GM12878 (cell line): ENCODE results near the gene IFI35. TPM values are rescaled to one million over a fixed set of nuclear protein-coding genes. Genes with fewer than 3 reads are reported as not detected.

ENCODE experiments used
- ASH2L ChIP-seq: fragments of 300-600, 200-600 bp; sonication (generic); IDR thresholded peaks from 2 replicates; pipeline ENCODE4 v1.6.1; 2017; ENCODE audit warnings: low read depth, mild to moderate bottlenecking, borderline replicate concordance
- CBFB ChIP-seq: IDR thresholded peaks from 2 replicates; pipeline ENCODE4 v1.6.1; 2016; ENCODE audit warnings: antibody characterized with exemption, low read depth
- ETV6 ChIP-seq, 2 experiments: fragments of 450-650 bp in 1 of 2; IDR thresholded peaks in 1 of 2; conservative IDR thresholded peaks in 1 of 2; 2 replicates each; pipeline ENCODE4 v1.6.1; 2014; ENCODE audit warnings: antibody characterized with exemption in 1 of 2, borderline replicate concordance in 1 of 2, low read depth in 1 of 2, mild to moderate bottlenecking in 1 of 2, moderate library complexity in 1 of 2
- HDGF ChIP-seq: fragments of 450-650 bp; IDR thresholded peaks from 2 replicates; pipeline ENCODE4 v1.6.1; 2016; ENCODE audit warnings: antibody characterized with exemption
- MXI1 ChIP-seq: fragments of 150-350 bp; IDR thresholded peaks from 2 replicates; pipeline ENCODE4 v1.6.1; 2011; ENCODE audit warnings: low read depth, mild to moderate bottlenecking, inconsistent platforms, low read length, improper control_type of control experiment
- NFYB ChIP-seq: IDR thresholded peaks from 2 replicates; pipeline ENCODE4 v1.6.1; 2011; ENCODE audit warnings: low read depth, mild to moderate bottlenecking, low read length, improper control_type of control experiment, moderate library complexity; ENCODE audit not compliant: insufficient read depth
- RBBP5 ChIP-seq: fragments of 200-600 bp; sonication (generic); conservative IDR thresholded peaks from 2 replicates; pipeline ENCODE4 v1.6.1; 2016
- RCOR1 ChIP-seq: conservative IDR thresholded peaks from 2 replicates; pipeline ENCODE4 v1.6.1; 2012; ENCODE audit warnings: low read depth, low read length, improper control_type of control experiment
- TBL1XR1 ChIP-seq: IDR thresholded peaks from 2 replicates; pipeline ENCODE4 v1.6.1; 2012; ENCODE audit warnings: low read depth, low read length, improper control_type of control experiment
- TCF3 ChIP-seq: IDR thresholded peaks from 2 replicates; pipeline ENCODE4 v1.6.1; 2012; ENCODE audit warnings: low read depth, mild to moderate bottlenecking, low read length, borderline replicate concordance; ENCODE audit not compliant: insufficient read depth
- TCF7 ChIP-seq: IDR thresholded peaks from 2 replicates; pipeline ENCODE4 v1.6.1; 2014; ENCODE audit warnings: antibody characterized with exemption, borderline replicate concordance
- ZBED1 ChIP-seq: IDR thresholded peaks from 2 replicates; pipeline ENCODE4 v1.6.1; 2016; ENCODE audit warnings: borderline replicate concordance
- polyA plus RNA-seq, 11 experiments: library from polyadenylated mRNA; depleted of rRNA in 4 of 11; unstranded in 6 of 11; stranded (reverse) in 5 of 11; fragments of >200 nt; fragmentation: Nextera tagmentation in 4 of 11; fragmentation: Illumina TruSeq in 1 of 11; extraction: Ambion mirVana in 4 of 11; extraction: Trizol in 1 of 11; gene quantifications; 1 replicate in 1 of 11; 2 replicates in 10 of 11; pipeline versions ENCODE4 v1.2.1 to v1.2.3, GENCODE V29; 2011 to 2016; ENCODE audit warnings: inconsistent platforms in 2 of 11, missing spikeins in 2 of 11, low read depth in 1 of 11
- total RNA-seq, 4 experiments: library from RNA; depleted of rRNA in 3 of 4; stranded (reverse); fragments of >200 nt in 3 of 4; fragmentation: Illumina TruSeq in 1 of 4; extraction: Trizol in 1 of 4; gene quantifications; 2 replicates each; pipeline versions ENCODE4 v1.2.1 to v1.2.3, GENCODE V29; 2013 to 2021
- TF ChIP-seq, protein P1 (sequence below): fragments of 450-650 bp; IDR thresholded peaks from 2 replicates; pipeline ENCODE4 v1.6.1; 2017; ENCODE audit warnings: low read depth, mild to moderate bottlenecking, moderate library complexity
- TF ChIP-seq, protein P2 (sequence below): fragments of 450-650 bp; IDR thresholded peaks from 2 replicates; pipeline ENCODE4 v1.6.1; 2017; ENCODE audit warnings: antibody characterized with exemption, mild to moderate bottlenecking, moderate library complexity
- TF ChIP-seq, protein P3 (sequence below): fragments of 450-650 bp; IDR thresholded peaks from 2 replicates; pipeline ENCODE4 v1.6.1; 2016; ENCODE audit warnings: mild to moderate bottlenecking, moderate library complexity, borderline replicate concordance
- TF ChIP-seq, protein P4 (sequence below): fragments of 450-650 bp; formaldehyde crosslinking; IDR thresholded peaks from 2 replicates; pipeline ENCODE4 v1.4.0; 2022; ENCODE audit warnings: mild to moderate bottlenecking, moderate library complexity

Gene IFI35
- total and polyA plus RNA-seq, 10 of the 15 experiments (the other 5 are each of a cell fraction or from before 2014, with no cell fraction given): 18.4 to 92.2 (median 65.3) TPM

DNA sequence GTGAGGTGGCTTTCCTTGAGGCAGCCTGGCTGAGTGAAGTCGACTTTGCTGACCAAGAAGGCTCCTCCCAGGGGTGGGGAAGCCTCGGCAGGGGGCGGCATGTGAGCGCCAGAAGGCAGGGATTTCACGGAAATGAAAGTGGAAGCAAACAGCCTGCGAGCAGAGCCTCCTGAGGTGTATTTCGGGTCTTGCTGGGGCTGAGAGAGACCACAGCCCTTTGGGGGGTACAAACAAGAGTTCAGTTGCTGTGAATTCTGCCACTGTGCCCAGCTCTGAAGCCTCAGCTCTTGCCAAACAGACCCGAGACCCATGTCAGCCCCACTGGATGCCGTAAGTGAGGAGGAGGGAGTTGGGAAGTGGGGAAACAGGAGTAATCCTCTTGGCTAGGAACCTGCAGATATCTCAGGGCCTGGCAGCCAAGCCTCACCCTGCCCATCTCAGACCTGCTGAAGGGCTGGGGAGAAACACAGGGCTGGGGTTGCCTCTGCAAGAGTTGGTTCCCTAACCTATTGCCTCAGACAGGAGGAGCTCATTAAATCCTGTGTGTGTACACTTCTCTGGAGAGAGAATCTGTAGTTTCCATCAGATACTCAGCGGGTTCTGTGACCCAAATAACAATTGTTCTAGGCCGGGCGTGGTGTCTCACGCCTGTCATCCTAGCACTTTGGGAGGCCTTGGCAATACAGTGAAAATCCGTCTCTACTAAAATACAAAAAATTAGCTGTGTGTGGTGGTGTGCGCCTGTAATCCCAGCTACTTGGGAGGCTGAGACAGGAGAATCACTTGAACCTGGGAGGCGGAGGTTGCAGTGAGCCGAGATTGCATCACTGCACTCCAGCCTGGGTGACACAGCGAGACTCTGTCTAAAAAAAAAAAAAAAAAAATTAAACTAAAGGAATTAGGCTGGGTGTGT, at the start of gene IFI35 (continued):
- TF ChIP-seq ETV6 (conservative IDR thresholded peaks at IDR 0.05 in 1 of 2, IDR thresholded peaks at IDR 0.05 in 1 of 2; ENCODE audit: borderline replicate concordance in 1 of 2, low read depth in 1 of 2): peak in 1 of 2 experiments; percentile 80; a peak in 2 of 4 replicates
- no peak for TF ChIP-seq TBL1XR1
- TF ChIP-seq, protein P1, sequence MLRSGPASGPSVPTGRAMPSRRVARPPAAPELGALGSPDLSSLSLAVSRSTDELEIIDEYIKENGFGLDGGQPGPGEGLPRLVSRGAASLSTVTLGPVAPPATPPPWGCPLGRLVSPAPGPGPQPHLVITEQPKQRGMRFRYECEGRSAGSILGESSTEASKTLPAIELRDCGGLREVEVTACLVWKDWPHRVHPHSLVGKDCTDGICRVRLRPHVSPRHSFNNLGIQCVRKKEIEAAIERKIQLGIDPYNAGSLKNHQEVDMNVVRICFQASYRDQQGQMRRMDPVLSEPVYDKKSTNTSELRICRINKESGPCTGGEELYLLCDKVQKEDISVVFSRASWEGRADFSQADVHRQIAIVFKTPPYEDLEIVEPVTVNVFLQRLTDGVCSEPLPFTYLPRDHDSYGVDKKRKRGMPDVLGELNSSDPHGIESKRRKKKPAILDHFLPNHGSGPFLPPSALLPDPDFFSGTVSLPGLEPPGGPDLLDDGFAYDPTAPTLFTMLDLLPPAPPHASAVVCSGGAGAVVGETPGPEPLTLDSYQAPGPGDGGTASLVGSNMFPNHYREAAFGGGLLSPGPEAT: no peak; the same call in none of the 2 replicates
- TF ChIP-seq TCF3: no peak
- TF ChIP-seq HDGF: peak; percentile 82
- peak; percentile 89 for TF ChIP-seq MXI1
- no peak for TF ChIP-seq RCOR1
- no peak for TF ChIP-seq ASH2L
- TF ChIP-seq, protein P2, sequence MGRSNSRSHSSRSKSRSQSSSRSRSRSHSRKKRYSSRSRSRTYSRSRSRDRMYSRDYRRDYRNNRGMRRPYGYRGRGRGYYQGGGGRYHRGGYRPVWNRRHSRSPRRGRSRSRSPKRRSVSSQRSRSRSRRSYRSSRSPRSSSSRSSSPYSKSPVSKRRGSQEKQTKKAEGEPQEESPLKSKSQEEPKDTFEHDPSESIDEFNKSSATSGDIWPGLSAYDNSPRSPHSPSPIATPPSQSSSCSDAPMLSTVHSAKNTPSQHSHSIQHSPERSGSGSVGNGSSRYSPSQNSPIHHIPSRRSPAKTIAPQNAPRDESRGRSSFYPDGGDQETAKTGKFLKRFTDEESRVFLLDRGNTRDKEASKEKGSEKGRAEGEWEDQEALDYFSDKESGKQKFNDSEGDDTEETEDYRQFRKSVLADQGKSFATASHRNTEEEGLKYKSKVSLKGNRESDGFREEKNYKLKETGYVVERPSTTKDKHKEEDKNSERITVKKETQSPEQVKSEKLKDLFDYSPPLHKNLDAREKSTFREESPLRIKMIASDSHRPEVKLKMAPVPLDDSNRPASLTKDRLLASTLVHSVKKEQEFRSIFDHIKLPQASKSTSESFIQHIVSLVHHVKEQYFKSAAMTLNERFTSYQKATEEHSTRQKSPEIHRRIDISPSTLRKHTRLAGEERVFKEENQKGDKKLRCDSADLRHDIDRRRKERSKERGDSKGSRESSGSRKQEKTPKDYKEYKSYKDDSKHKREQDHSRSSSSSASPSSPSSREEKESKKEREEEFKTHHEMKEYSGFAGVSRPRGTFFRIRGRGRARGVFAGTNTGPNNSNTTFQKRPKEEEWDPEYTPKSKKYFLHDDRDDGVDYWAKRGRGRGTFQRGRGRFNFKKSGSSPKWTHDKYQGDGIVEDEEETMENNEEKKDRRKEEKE: no peak
- TF ChIP-seq RBBP5: no peak
- no peak for TF ChIP-seq TCF7
- TF ChIP-seq, protein P3, sequence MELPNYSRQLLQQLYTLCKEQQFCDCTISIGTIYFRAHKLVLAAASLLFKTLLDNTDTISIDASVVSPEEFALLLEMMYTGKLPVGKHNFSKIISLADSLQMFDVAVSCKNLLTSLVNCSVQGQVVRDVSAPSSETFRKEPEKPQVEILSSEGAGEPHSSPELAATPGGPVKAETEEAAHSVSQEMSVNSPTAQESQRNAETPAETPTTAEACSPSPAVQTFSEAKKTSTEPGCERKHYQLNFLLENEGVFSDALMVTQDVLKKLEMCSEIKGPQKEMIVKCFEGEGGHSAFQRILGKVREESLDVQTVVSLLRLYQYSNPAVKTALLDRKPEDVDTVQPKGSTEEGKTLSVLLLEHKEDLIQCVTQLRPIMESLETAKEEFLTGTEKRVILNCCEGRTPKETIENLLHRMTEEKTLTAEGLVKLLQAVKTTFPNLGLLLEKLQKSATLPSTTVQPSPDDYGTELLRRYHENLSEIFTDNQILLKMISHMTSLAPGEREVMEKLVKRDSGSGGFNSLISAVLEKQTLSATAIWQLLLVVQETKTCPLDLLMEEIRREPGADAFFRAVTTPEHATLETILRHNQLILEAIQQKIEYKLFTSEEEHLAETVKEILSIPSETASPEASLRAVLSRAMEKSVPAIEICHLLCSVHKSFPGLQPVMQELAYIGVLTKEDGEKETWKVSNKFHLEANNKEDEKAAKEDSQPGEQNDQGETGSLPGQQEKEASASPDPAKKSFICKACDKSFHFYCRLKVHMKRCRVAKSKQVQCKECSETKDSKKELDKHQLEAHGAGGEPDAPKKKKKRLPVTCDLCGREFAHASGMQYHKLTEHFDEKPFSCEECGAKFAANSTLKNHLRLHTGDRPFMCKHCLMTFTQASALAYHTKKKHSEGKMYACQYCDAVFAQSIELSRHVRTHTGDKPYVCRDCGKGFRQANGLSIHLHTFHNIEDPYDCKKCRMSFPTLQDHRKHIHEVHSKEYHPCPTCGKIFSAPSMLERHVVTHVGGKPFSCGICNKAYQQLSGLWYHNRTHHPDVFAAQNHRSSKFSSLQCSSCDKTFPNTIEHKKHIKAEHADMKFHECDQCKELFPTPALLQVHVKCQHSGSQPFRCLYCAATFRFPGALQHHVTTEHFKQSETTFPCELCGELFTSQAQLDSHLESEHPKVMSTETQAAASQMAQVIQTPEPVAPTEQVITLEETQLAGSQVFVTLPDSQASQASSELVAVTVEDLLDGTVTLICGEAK: peak; percentile 32; the same call in 1 of the 2 replicates
- TF ChIP-seq, protein P4, sequence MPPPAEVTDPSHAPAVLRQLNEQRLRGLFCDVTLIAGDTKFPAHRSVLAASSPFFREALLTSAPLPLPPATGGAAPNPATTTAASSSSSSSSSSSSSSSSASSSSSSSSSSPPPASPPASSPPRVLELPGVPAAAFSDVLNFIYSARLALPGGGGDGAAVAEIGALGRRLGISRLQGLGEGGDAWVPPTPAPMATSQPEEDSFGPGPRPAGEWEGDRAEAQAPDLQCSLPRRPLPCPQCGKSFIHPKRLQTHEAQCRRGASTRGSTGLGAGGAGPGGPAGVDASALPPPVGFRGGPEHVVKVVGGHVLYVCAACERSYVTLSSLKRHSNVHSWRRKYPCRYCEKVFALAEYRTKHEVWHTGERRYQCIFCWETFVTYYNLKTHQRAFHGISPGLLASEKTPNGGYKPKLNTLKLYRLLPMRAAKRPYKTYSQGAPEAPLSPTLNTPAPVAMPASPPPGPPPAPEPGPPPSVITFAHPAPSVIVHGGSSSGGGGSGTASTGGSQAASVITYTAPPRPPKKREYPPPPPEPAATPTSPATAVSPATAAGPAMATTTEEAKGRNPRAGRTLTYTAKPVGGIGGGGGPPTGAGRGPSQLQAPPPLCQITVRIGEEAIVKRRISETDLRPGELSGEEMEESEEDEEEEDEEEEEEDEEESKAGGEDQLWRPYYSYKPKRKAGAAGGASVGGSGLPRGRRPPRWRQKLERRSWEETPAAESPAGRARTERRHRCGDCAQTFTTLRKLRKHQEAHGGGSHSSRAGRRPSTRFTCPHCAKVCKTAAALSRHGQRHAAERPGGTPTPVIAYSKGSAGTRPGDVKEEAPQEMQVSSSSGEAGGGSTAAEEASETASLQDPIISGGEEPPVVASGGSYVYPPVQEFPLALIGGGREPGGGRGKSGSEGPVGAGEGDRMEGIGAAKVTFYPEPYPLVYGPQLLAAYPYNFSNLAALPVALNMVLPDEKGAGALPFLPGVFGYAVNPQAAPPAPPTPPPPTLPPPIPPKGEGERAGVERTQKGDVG: no peak
- TF ChIP-seq ZBED1: peak; percentile 42; the same call in 1 of the 2 replicates
- TF ChIP-seq NFYB: no peak
- peak; percentile 53; the same call in 1 of the 2 replicates for TF ChIP-seq CBFB
